Adrenal gland (tissue), 12 donors: ENCODE measurements around the gene NUFIP2. TPM values are rescaled to one million over a fixed set of nuclear protein-coding genes. Genes with fewer than 3 reads are reported as not detected.

Experiments used
- DNase-seq, 7 donors: peaks; one replicate each; pipeline ENCODE4 v3.0.0-alpha.2; 2019 to 2020
- H3K27ac ChIP-seq, 5 donors: fragments of 200-600 bp; sonication (generic) in 4 of 5; 1 replicate in 3 of 5; 2 replicates in 2 of 5; pipeline versions ENCODE4 v1.5.1 to v1.8.0; 2016 to 2020; ENCODE audit warnings: mild to moderate bottlenecking in 1 of 5
- H3K27me3 ChIP-seq: fragments of 200-600 bp; 2 replicates; pipeline ENCODE4 v1.8.0; 2021
- H3K36me3 ChIP-seq, 2 donors: fragments of 200-600 bp; replicated peaks in 1 of 2; 1 replicate in 1 of 2; 2 replicates in 1 of 2; pipeline versions ENCODE4 v1.5.1 to v1.8.0; 2018 to 2022
- H3K4me1 ChIP-seq, 2 donors: fragments of 200-600 bp; replicated peaks in 1 of 2; 1 replicate in 1 of 2; 2 replicates in 1 of 2; pipeline versions ENCODE4 v1.5.1 to v1.8.0; 2018 to 2021
- H3K4me3 ChIP-seq, 4 donors: fragments of 200-600 bp; sonication (generic) in 3 of 4; one replicate each; pipeline ENCODE4 v1.5.1; 2016 to 2018
- H3K9me3 ChIP-seq, 3 donors: fragments of 200-600 bp; sonication (generic) in 1 of 3; replicated peaks in 1 of 3; 1 replicate in 2 of 3; 2 replicates in 1 of 3; pipeline versions ENCODE4 v1.5.1 to v1.8.0; 2016 to 2021
- CTCF ChIP-seq, 6 experiments: fragments of 450-650 bp in 4 of 6; fragments of 200-600 bp in 2 of 6; sonication (generic) in 1 of 6; IDR thresholded peaks; 1 replicate in 5 of 6; 2 replicates in 1 of 6; pipeline versions ENCODE4 v1.5.1 to v1.8.0; 2016 to 2021; ENCODE audit warnings: antibody characterized with exemption in 6 of 6, mild to moderate bottlenecking in 2 of 6, moderate library complexity in 1 of 6
- POLR2A ChIP-seq, 2 donors: fragments of 450-650 bp; IDR thresholded peaks; one replicate each; pipeline ENCODE4 v1.6.1; 2017; ENCODE audit warnings: antibody characterized with exemption in 2 of 2, mild to moderate bottlenecking in 2 of 2, moderate library complexity in 1 of 2
- WGBS, 4 donors: extraction: QIAGEN DNeasy Blood & Tissue Kit in 2 of 4; methylation state at CpG; one replicate each; pipeline versions ENCODE4 v1.1.5 to v1.1.7; 2013 to 2017; 5-methylcytosine and 5-hydroxymethylcytosine counted together
- intact Hi-C, 2 donors: fragments of 100-400 bp; cut with DNase I; formaldehyde crosslinking; loops; one replicate each; pipeline versions ENCODE4 v1.14.1 to v1.15.0; 2022 to 2023
- polyA plus RNA-seq, 3 donors: library from polyadenylated mRNA; stranded (reverse); fragments of 200-250 nt in 2 of 3; fragments of 350-450 nt in 1 of 3; fragmentation: Illumina TruSeq in 1 of 3; extraction: RNeasy Lipid Tissue Mini Kit (QIAGEN cat#74804) in 1 of 3; gene quantifications; one replicate each; pipeline ENCODE4 v1.2.3, GENCODE V29; 2013 to 2014
- total RNA-seq, 9 donors: library from RNA; depleted of rRNA in 4 of 9; stranded (reverse); fragments of >200 nt in 4 of 9; fragments of 120-200 nt in 1 of 9; fragmentation: NEBNext Ultra II Directional in 1 of 9; extraction: Animal tissue kit (Norgen Biotek cat#: 25700) in 1 of 9; gene quantifications; one replicate each; pipeline versions ENCODE4 v1.1.0 to v1.2.4, GENCODE V29; 2013 to 2023
- donor health status: healthy with polysubstance abuse.
- donor health status: Bipolar disorder and iron deficiency.
- donor health status: DM: yes; HTN: yes; CAD: no.
- donor health status: DM: no; HTN: no; CAD: no.
- donor health status: DM: no; HTN: no; CAD: no.
- donor health status: DM: yes; HTN: yes; CAD: no.

NUFIP2 gene
- total and polyA plus RNA-seq, 12 donors, result 5.8 to 84.5 (median 44.6) TPM

GRCh38 chr17:29322363-29322762, 28.4 kb upstream of the NUFIP2 start:
- H3K36me3 ChIP-seq, result no peaks in the 10 kb centered on the region
- WGBS, 4 donors, result 69 to 88% (median 77%) methylated on average over 2 of the region's 2 CpGs
- no peak overlapping the region for H3K27ac ChIP-seq
- no peaks in the 10 kb centered on the region for H3K27me3 ChIP-seq
- no peak for DNase-seq
- no peaks in the 10 kb centered on the region for H3K9me3 ChIP-seq
- H3K4me3 ChIP-seq, result no peak overlapping the region
- H3K4me1 ChIP-seq, result no peaks in the 10 kb centered on the region
- no peak for TF ChIP-seq CTCF (IDR thresholded peaks at IDR 0.05)
- intact Hi-C loops, result no loop called here

- H3K9me3 ChIP-seq, result no peaks in the 10 kb centered on the region
- H3K36me3 ChIP-seq, result no peaks in the 10 kb centered on the region
- H3K4me3 ChIP-seq, result no peak overlapping the region
- DNase-seq, result no peak
- no peaks in the 10 kb centered on the region for H3K4me1 ChIP-seq
- H3K27ac ChIP-seq, result no peak overlapping the region
- no peaks in the 10 kb centered on the region for H3K27me3 ChIP-seq
- 66 to 77% (median 71%) methylated on average over 3 of the region's 3 CpGs for WGBS, 4 donors
- intact Hi-C loops, result no loop called here
- TF ChIP-seq CTCF (IDR thresholded peaks at IDR 0.05) (no peak), POLR2A (IDR thresholded peaks at IDR 0.05) (no peak)
These were observed 9.4 kb upstream of the NUFIP2 start for GRCh38 chr17:29303386-29303785.

- no peaks in the 10 kb centered on the region for H3K27me3 ChIP-seq
- 78 to 89% (median 86%) methylated on average over 2 of the region's 2 CpGs for WGBS, 4 donors
- H3K4me3 ChIP-seq, result no peak overlapping the region
- no peak for TF ChIP-seq CTCF (IDR thresholded peaks at IDR 0.05)
- TF ChIP-seq POLR2A (IDR thresholded peaks at IDR 0.05), result no peak
- intact Hi-C loops, result loop anchor here in 1 of 2 donors (10.0 kb wide), 1 partner anchor 54 kb away; the partner anchor contains the start of gene CRYBA1
- no peak overlapping the region for H3K27ac ChIP-seq
- peaks cover 5% of the 10 kb centered on the region in 2 donors for H3K4me1 ChIP-seq
- H3K36me3 ChIP-seq, result no peaks in the 10 kb centered on the region
- DNase-seq, result peak in 1 of 7 donors; percentile 34
- no peaks in the 10 kb centered on the region for H3K9me3 ChIP-seq
These were observed 5.1 kb upstream of the NUFIP2 start for GRCh38 chr17:29299031-29299430.

- DNase-seq, result no peak
- Histone ChIP-seq H3K36me3 (no peaks in the 10 kb centered on the region), H3K27ac (no peak overlapping the region), H3K27me3 (no peaks in the 10 kb centered on the region), H3K9me3 (no peaks in the 10 kb centered on the region), H3K4me1 (peaks cover 10 to 21% of the 10 kb centered on the region in 2 donors), H3K4me3 (no peak overlapping the region)
- WGBS, 4 donors, result 92 to 95% (median 93%) methylated on average over 3 of the region's 3 CpGs
- TF ChIP-seq CTCF (IDR thresholded peaks at IDR 0.05) (no peak), POLR2A (IDR thresholded peaks at IDR 0.05) (no peak)
- intact Hi-C loops, result loop anchor here in 1 of 2 donors (10.0 kb wide), 1 partner anchor 51 kb away; the partner anchor contains the start of gene CRYBA1
These were observed 1.5 kb upstream of the NUFIP2 start for GRCh38 chr17:29295420-29295819.
